K562 (cell line): Measurements from ENCODE around the gene DLGAP1. TPM values are rescaled to one million over a fixed set of nuclear protein-coding genes. Genes with fewer than 3 reads are reported as not detected.

ENCODE experiments used
- CAMTA2 ChIP-seq: fragments of 250-450 bp; sonication (Bioruptor Pico); conservative IDR thresholded peaks from 2 replicates; pipeline ENCODE4 v1.5.1; 2022
- ELK1 ChIP-seq: sonication (generic); formaldehyde crosslinking; IDR thresholded peaks from 2 replicates; pipeline ENCODE4 v1.8.1; 2022; ENCODE audit warnings: missing genetic modification reagents
- ETS1 ChIP-seq: conservative IDR thresholded peaks from 2 replicates; pipeline ENCODE4 v1.6.1; 2011; ENCODE audit warnings: low read depth, mild to moderate bottlenecking, low read length; ENCODE audit not compliant: control insufficient read depth
- FOS ChIP-seq: IDR thresholded peaks from 3 replicates; pipeline ENCODE4 v1.6.1; 2011; ENCODE audit not compliant: insufficient read length; ENCODE audit errors: extremely low read depth
- HSF4 ChIP-seq: fragments of 250-450 bp; sonication (Bioruptor Pico); IDR thresholded peaks from 2 replicates; pipeline ENCODE4 v2.1.2; 2022; ENCODE audit warnings: mild to moderate bottlenecking, moderate library complexity, borderline replicate concordance
- PKNOX1 ChIP-seq: fragments of 450-650 bp; IDR thresholded peaks from 2 replicates; pipeline ENCODE4 v1.6.1; 2016
- POLR3A ChIP-seq: IDR thresholded peaks from 2 replicates; pipeline ENCODE4 v1.6.1; 2011; ENCODE audit warnings: borderline replicate concordance, mild to moderate bottlenecking, moderate library complexity; ENCODE audit not compliant: insufficient read length, insufficient read depth; ENCODE audit errors: extremely low read depth
- PTBP1 ChIP-seq: fragments of 200-400 bp; formaldehyde crosslinking; IDR thresholded peaks from 2 replicates; pipeline ENCODE4 v1.6.1; 2017; ENCODE audit warnings: low read depth, low read length
- RHOXF2B ChIP-seq: fragments of 250-450 bp; sonication (Bioruptor Pico); conservative IDR thresholded peaks from 2 replicates; pipeline ENCODE4 v1.5.1; 2021
- SAFB ChIP-seq: fragments of 200-400 bp; formaldehyde crosslinking; IDR thresholded peaks from 2 replicates; pipeline ENCODE4 v1.6.1; 2017; ENCODE audit warnings: low read depth, low read length, borderline replicate concordance
- SMAD2 ChIP-seq: fragments of 150-350 bp; IDR thresholded peaks from 2 replicates; pipeline ENCODE4 v1.6.1; 2014; ENCODE audit warnings: low read depth, mild to moderate bottlenecking, low read length
- ZC3H8 ChIP-seq: fragments of 450-650 bp; IDR thresholded peaks from 2 replicates; pipeline ENCODE4 v1.6.1; 2017
- ZNF41 ChIP-seq: fragments of 250-450 bp; sonication (Bioruptor Pico); conservative IDR thresholded peaks from 2 replicates; pipeline ENCODE4 v1.4.0; 2020; ENCODE audit warnings: mild to moderate bottlenecking
- ZNF584 ChIP-seq: fragments of 200-800 bp; sonication (Bioruptor generic); IDR thresholded peaks from 2 replicates; pipeline ENCODE4 v1.6.1; 2016; ENCODE audit warnings: low read depth, mild to moderate bottlenecking, missing genetic modification characterization, missing compliant biosample characterization
- ZNF780A ChIP-seq: fragments of 250-450 bp; sonication (Bioruptor Pico); IDR thresholded peaks from 2 replicates; pipeline ENCODE4 v1.5.0; 2021; ENCODE audit warnings: mild to moderate bottlenecking
- polyA plus RNA-seq, 8 experiments: library from polyadenylated mRNA; depleted of rRNA in 4 of 8; stranded (reverse) in 5 of 8; unstranded in 3 of 8; fragments of >200 nt; fragmentation: Nextera tagmentation in 2 of 8; fragmentation: Illumina TruSeq in 1 of 8; extraction: Ambion mirVana in 2 of 8; extraction: Trizol in 1 of 8; gene quantifications; 2 replicates each; pipeline versions ENCODE4 v1.2.1 to v1.2.3, GENCODE V29; 2011 to 2014; ENCODE audit warnings: inconsistent platforms in 1 of 8, missing spikeins in 1 of 8
- total RNA-seq, 7 experiments: library from RNA; depleted of rRNA in 6 of 7; stranded (reverse); fragments of >200 nt in 6 of 7; fragmentation: Illumina TruSeq in 2 of 7; extraction: Trizol in 2 of 7; gene quantifications; 2 replicates each; pipeline versions ENCODE4 v1.2.1 to v1.2.3, GENCODE V29; 2011 to 2021; ENCODE audit warnings: low replicate concordance in 1 of 7
- TF ChIP-seq, protein P1 (sequence below), 3 experiments: fragments of 200-800 bp in 1 of 3; sonication (Bioruptor generic) in 1 of 3; sonication (generic) in 1 of 3; formaldehyde crosslinking in 1 of 3; IDR thresholded peaks; 2 replicates each; pipeline versions ENCODE4 v1.6.1 to v1.8.0; 2016 to 2022; ENCODE audit warnings: mild to moderate bottlenecking in 2 of 3, missing compliant biosample characterization in 2 of 3, missing genetic modification characterization in 2 of 3, missing genetic modification reagents in 1 of 3
- TF ChIP-seq, protein P2 (sequence below): fragments of 450-650 bp; formaldehyde crosslinking; IDR thresholded peaks from 2 replicates; pipeline ENCODE4 v1.4.0; 2020; ENCODE audit warnings: mild to moderate bottlenecking
- TF ChIP-seq, protein P3 (sequence below): sonication (generic); formaldehyde crosslinking; IDR thresholded peaks from 2 replicates; pipeline ENCODE4 v1.9.0; 2022; ENCODE audit warnings: mild to moderate bottlenecking, missing genetic modification reagents
- TF ChIP-seq, protein P4 (sequence below): fragments of 250-450 bp; sonication (Bioruptor Pico); IDR thresholded peaks from 2 replicates; pipeline ENCODE4 v1.8.0; 2021; ENCODE audit warnings: moderate library complexity, mild to moderate bottlenecking, inconsistent platforms

DLGAP1 gene
- total and polyA plus RNA-seq, 9 of the 15 experiments (the other 6 are each of a cell fraction or from before 2014, with no cell fraction given), result 0.04 to 0.22 (median 0.08) TPM

- 0 out of 2 replicates have a peak, but pooled peaks have one; percentile 15 for TF ChIP-seq ZNF780A (CRISPR knock-in tag)
- no peak for TF ChIP-seq POLR3A
- no peak for TF ChIP-seq SMAD2
- TF ChIP-seq PKNOX1, result no peak
- TF ChIP-seq FOS, result no peak
- 0 out of 2 replicates have a peak, but pooled peaks have one; percentile 5 for TF ChIP-seq ZNF41 (CRISPR knock-in tag)
- no peak for TF ChIP-seq ZC3H8
- no peak for TF ChIP-seq SAFB
- no peak for TF ChIP-seq ETS1
- TF ChIP-seq, protein P1, sequence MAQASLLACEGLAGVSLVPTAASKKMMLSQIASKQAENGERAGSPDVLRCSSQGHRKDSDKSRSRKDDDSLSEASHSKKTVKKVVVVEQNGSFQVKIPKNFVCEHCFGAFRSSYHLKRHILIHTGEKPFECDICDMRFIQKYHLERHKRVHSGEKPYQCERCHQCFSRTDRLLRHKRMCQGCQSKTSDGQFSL (CRISPR knock-in tag; IDR thresholded peaks at IDR 0.05), result no peak
- TF ChIP-seq, protein P1 (tag; IDR thresholded peaks at IDR 0.05), result peak in 1 of 2 experiments; percentile 41; a peak in 1 of 4 replicates
- TF ChIP-seq, protein P2, sequence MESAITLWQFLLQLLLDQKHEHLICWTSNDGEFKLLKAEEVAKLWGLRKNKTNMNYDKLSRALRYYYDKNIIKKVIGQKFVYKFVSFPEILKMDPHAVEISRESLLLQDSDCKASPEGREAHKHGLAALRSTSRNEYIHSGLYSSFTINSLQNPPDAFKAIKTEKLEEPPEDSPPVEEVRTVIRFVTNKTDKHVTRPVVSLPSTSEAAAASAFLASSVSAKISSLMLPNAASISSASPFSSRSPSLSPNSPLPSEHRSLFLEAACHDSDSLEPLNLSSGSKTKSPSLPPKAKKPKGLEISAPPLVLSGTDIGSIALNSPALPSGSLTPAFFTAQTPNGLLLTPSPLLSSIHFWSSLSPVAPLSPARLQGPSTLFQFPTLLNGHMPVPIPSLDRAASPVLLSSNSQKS (CRISPR knock-in tag), result no peak
- peak; percentile 48; the same call in 1 of the 2 replicates for TF ChIP-seq ZNF584 (CRISPR knock-in tag)
- no peak for TF ChIP-seq ELK1 (CRISPR knock-in tag)
- TF ChIP-seq CAMTA2, result no peak
- TF ChIP-seq HSF4, result peak; percentile 39; the same call in 1 of the 2 replicates
- TF ChIP-seq PTBP1, result no peak
- TF ChIP-seq RHOXF2B, result no peak
- TF ChIP-seq, protein P3, sequence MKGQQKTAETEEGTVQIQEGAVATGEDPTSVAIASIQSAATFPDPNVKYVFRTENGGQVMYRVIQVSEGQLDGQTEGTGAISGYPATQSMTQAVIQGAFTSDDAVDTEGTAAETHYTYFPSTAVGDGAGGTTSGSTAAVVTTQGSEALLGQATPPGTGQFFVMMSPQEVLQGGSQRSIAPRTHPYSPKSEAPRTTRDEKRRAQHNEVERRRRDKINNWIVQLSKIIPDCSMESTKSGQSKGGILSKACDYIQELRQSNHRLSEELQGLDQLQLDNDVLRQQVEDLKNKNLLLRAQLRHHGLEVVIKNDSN (CRISPR knock-in tag), result no peak
- TF ChIP-seq, protein P4, sequence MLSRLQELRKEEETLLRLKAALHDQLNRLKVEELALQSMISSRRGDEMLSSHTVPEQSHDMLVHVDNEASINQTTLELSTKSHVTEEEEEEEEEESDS, result no peak
Observed at GRCh38 chr18:3665780-3666525, 789.2 kb downstream of the DLGAP1 start (continued).
